ENCODE measurements around the gene PRKAG2.

DNA sequence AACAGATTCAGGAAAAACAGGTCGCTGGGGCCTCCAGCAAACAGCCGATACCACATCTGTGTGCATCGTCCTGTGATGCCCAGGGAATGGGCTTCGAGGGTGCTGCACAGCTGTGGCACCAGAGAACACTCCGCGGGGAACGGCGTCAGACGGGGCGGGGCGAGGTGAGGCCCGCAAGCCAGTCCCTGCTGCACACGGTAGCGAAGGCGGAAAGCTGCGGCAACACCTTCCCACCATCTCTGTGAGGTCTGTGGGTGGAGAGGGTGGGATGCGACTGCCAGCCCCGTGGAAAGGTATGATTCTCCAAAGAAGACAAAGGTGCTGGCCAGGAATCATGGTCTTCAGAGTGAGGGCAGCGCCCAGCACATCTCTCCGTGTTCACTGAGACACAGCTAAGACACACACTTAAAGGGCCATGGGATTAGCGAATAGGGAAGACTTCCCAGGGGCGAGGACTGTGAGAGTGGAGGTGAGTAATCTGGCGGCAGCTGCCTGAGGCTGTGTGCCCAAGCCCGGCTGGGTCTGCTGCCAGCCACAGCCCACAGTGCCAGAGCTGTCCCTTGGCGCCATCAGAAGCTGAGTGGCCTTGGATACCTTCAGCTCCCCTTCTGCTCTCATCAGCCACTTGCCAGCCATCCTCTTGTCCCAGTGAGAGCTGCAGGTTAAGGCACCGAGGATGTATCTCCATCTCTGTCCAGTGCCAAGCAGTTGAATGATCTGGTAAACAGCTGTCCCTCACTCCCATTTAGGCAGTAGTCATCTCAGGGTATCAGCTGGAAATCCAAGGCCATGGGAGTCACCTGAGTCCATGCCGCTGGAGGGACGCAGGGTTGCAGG, 17.6 kb downstream of the PRKAG2 start:
- TF ChIP-seq, protein P1, sequence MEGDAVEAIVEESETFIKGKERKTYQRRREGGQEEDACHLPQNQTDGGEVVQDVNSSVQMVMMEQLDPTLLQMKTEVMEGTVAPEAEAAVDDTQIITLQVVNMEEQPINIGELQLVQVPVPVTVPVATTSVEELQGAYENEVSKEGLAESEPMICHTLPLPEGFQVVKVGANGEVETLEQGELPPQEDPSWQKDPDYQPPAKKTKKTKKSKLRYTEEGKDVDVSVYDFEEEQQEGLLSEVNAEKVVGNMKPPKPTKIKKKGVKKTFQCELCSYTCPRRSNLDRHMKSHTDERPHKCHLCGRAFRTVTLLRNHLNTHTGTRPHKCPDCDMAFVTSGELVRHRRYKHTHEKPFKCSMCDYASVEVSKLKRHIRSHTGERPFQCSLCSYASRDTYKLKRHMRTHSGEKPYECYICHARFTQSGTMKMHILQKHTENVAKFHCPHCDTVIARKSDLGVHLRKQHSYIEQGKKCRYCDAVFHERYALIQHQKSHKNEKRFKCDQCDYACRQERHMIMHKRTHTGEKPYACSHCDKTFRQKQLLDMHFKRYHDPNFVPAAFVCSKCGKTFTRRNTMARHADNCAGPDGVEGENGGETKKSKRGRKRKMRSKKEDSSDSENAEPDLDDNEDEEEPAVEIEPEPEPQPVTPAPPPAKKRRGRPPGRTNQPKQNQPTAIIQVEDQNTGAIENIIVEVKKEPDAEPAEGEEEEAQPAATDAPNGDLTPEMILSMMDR (IDR thresholded peaks at IDR 0.05): no peak
- no peak for TF ChIP-seq EZH2phosphoT487 (IDR thresholded peaks at IDR 0.05; ENCODE audit: borderline replicate concordance, low read depth)
- no peak for TF ChIP-seq EP300 (IDR thresholded peaks at IDR 0.05; ENCODE audit: borderline replicate concordance in 1 of 2, low read depth in 1 of 2, low read length in 1 of 2)
- TF ChIP-seq TCF12 (IDR thresholded peaks at IDR 0.05): no peak
- no peak for TF ChIP-seq SIN3A (IDR thresholded peaks at IDR 0.05; ENCODE audit: borderline replicate concordance, low read depth, low read length)
- no peak for TF ChIP-seq RCOR1 (IDR thresholded peaks at IDR 0.05; ENCODE audit: low read length)
- no peak for TF ChIP-seq SMC3 (IDR thresholded peaks at IDR 0.05; ENCODE audit: low read depth, low read length)
- TF ChIP-seq FOSL2 (IDR thresholded peaks at IDR 0.05; ENCODE audit: borderline replicate concordance, low read depth): no peak
- TF ChIP-seq TEAD4 (IDR thresholded peaks at IDR 0.05; ENCODE audit: borderline replicate concordance, insufficient read depth): no peak
- TF ChIP-seq FOXJ3 (CRISPR knock-in tag; IDR thresholded peaks at IDR 0.05): no peak
- TF ChIP-seq YY1 (IDR thresholded peaks at IDR 0.05; ENCODE audit: low read depth): no peak
